Measurements from ENCODE around the gene NARF. TPM values are rescaled to one million over a fixed set of nuclear protein-coding genes. Genes with fewer than 3 reads are reported as not detected.

Gene NARF
- total RNA-seq, 1 donor from 2014 or later, result 21.9 TPM

DNA sequence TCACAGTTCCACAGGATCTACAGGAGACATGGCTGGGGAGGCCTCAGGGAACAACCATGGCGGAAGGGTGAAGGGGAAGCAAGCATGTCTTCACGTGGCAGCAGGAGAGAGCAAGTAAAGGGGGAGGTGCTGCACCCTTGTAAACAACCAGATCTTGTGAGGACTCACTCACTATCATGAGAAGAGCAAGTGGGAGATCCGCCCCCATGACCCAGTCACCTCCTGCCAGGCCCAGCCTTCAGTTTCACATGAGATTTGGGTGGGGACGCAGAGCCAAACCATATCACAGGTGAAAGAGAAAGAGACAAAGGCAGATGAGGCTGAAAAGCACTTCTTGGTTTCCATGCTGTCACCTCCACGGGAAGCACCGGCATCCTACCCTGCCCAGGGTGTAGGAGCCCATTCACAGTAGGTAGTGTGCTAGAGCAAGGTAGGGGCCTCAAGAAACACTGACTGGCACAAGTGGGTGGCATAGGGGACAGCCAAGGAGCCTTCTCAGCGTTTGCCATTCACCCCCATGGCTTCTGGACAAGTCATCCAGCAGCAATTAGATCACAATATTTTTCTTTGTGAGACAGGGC lies 6.6 kb downstream of the NARF start:
- H3K36me3 ChIP-seq (ENCODE audit: control insufficient read depth in 3 of 3, insufficient read depth in 3 of 3, low read length in 3 of 3), result peaks cover 65 to 83% (median 73%) of the 10 kb centered on the region in 3 donors
- no peak overlapping the region for H3K27ac ChIP-seq (ENCODE audit: low read depth, low read length)
- H3K9ac ChIP-seq (ENCODE audit: low read depth in 1 of 3, low read length in 3 of 3), result no peak overlapping the region
- H3K27me3 ChIP-seq (ENCODE audit: control insufficient read depth in 3 of 3, insufficient read depth in 3 of 3, low read length in 3 of 3), result no peaks in the 10 kb centered on the region
- H3K9me3 ChIP-seq (ENCODE audit: control insufficient read depth in 3 of 3, low read length in 3 of 3), result no peaks in the 10 kb centered on the region
- peaks cover 0 to 8% (median 6%) of the 10 kb centered on the region in 3 donors for H3K4me1 ChIP-seq (ENCODE audit: control insufficient read depth in 3 of 3, insufficient read depth in 3 of 3, low read length in 3 of 3)
- H3K4me3 ChIP-seq (ENCODE audit: low read length in 3 of 3), result no peak overlapping the region

DNA sequence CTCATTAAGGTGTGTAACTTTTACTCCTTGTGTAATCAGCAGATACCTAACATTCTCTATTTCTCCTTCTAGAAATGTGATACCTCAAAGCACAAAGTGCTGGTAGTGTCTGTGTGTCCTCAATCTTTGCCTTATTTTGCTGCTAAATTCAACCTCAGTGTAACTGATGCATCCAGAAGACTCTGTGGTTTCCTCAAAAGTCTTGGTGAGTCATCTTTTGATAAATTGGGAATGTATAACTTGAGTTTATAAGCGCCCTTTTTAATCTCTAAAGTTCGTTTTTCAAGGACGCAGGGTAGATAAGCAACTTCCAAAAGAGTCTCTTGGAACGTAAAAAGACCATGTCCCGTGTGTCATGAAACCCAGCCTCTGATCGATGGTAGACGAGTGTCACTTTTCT lies 10.2 kb downstream of the NARF start:
- Histone ChIP-seq H3K4me1 (ENCODE audit: control insufficient read depth in 3 of 3, insufficient read depth in 3 of 3, low read length in 3 of 3) (peaks cover 0 to 7% (median 6%) of the 10 kb centered on the region in 3 donors), H3K36me3 (ENCODE audit: control insufficient read depth in 3 of 3, insufficient read depth in 3 of 3, low read length in 3 of 3) (peaks cover 41 to 61% (median 53%) of the 10 kb centered on the region in 3 donors), H3K27me3 (ENCODE audit: control insufficient read depth in 3 of 3, insufficient read depth in 3 of 3, low read length in 3 of 3) (no peaks in the 10 kb centered on the region), H3K27ac (ENCODE audit: low read depth, low read length) (no peak overlapping the region), H3K9ac (ENCODE audit: low read depth in 1 of 3, low read length in 3 of 3) (no peak overlapping the region), H3K9me3 (ENCODE audit: control insufficient read depth in 3 of 3, low read length in 3 of 3) (no peaks in the 10 kb centered on the region), H3K4me3 (ENCODE audit: low read length in 3 of 3) (no peak overlapping the region)

DNA sequence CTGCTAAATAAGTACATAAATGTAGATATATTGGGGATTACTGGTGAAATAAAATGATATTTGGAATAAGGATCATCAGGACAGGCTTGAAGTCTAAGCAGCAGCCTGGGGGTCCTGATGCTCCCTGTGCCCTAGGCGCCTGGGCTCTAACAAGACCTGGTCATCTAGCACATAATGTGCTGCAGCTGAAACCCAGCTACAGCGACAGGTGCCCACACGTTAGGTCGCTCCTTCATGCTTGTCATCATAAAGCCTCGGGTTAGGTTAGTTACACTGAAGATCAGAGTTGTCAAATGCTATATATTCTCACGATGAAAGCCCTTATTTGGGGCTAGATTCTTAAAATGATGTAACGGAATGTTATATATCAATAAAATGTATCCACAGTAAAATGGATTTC lies 11.5 kb downstream of the NARF start:
- Histone ChIP-seq H3K9ac (ENCODE audit: low read depth in 1 of 3, low read length in 3 of 3) (no peak overlapping the region), H3K4me1 (ENCODE audit: control insufficient read depth in 3 of 3, insufficient read depth in 3 of 3, low read length in 3 of 3) (peaks cover 0 to 2% (median 0%) of the 10 kb centered on the region in 3 donors), H3K27ac (ENCODE audit: low read depth, low read length) (no peak overlapping the region), H3K4me3 (ENCODE audit: low read length in 3 of 3) (no peak overlapping the region), H3K36me3 (ENCODE audit: control insufficient read depth in 3 of 3, insufficient read depth in 3 of 3, low read length in 3 of 3) (peaks cover 34 to 55% (median 51%) of the 10 kb centered on the region in 3 donors), H3K9me3 (ENCODE audit: control insufficient read depth in 3 of 3, low read length in 3 of 3) (no peaks in the 10 kb centered on the region), H3K27me3 (ENCODE audit: control insufficient read depth in 3 of 3, insufficient read depth in 3 of 3, low read length in 3 of 3) (no peaks in the 10 kb centered on the region)

DNA sequence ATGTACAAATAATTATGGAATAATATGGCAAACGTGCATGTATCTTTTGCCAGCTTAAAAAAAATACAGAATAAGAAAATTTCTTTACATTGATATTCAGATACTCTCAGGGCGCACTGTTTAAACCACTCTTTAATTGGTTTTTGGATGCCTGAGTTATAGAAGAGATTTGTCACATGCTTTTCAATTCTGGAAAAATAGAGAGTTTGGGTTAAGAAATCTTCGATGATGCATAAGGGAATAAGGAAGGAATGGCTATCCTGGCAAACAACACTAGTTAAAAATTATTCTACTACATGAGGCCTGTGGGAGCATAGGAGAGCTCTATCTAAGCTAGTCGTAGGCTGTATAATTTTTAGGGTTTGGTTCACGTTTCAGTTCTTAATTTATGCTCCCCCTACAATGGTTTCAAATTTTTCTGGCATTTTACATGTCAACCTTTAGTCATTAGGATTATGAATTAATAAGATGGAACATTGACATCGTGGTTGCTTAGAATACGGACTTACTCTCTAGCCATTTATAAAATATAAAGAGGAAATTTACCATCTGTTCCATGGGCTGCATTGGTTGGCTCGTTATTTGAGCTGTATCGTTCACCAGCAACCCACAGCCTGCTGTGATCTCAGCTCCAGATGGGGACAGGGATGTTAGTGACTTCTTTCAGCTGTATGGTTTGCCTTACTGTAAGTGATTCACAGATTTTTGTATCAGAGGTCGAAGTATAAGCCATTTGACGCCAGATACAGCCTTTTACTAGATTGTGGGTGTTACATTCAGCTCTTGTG lies 15.9 kb downstream of the NARF start:
- H3K27ac ChIP-seq (ENCODE audit: low read depth, low read length), result no peak overlapping the region
- H3K36me3 ChIP-seq (ENCODE audit: control insufficient read depth in 3 of 3, insufficient read depth in 3 of 3, low read length in 3 of 3), result peaks cover 32 to 43% (median 43%) of the 10 kb centered on the region in 3 donors

DNA sequence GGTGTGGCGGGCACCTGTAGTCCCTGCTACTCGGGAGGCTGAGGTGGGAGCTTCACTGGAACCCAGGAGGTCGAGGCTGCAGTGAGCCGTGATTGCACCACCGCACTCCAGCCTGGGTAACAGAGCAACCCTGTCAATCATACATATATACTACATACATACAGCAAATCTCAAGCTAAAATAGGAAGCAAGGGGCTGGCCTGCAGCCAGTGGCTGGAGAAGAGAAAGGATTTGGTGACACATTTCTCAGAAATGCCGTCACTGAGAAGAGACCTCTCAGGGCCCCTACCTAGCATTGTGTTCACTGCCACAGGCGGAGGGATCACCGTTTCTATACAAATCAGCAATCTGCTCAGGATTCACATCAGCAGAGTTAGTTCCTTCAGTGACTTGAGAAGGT lies 16.9 kb downstream of the NARF start:
- no peaks in the 10 kb centered on the region for H3K27me3 ChIP-seq (ENCODE audit: control insufficient read depth in 3 of 3, insufficient read depth in 3 of 3, low read length in 3 of 3)
- no peaks in the 10 kb centered on the region for H3K9me3 ChIP-seq (ENCODE audit: control insufficient read depth in 3 of 3, low read length in 3 of 3)
- H3K4me3 ChIP-seq (ENCODE audit: low read length in 3 of 3), result no peak overlapping the region
- no peak overlapping the region for H3K9ac ChIP-seq (ENCODE audit: low read depth in 1 of 3, low read length in 3 of 3)
- H3K27ac ChIP-seq (ENCODE audit: low read depth, low read length), result no peak overlapping the region
- H3K4me1 ChIP-seq (ENCODE audit: control insufficient read depth in 3 of 3, insufficient read depth in 3 of 3, low read length in 3 of 3), result peaks cover 0 to 3% (median 2%) of the 10 kb centered on the region in 3 donors
- H3K36me3 ChIP-seq (ENCODE audit: control insufficient read depth in 3 of 3, insufficient read depth in 3 of 3, low read length in 3 of 3), result peaks cover 38 to 49% (median 47%) of the 10 kb centered on the region in 3 donors

More for the DNA sequence above, 15.9 kb downstream of the NARF start:
- Histone ChIP-seq H3K27me3 (ENCODE audit: control insufficient read depth in 3 of 3, insufficient read depth in 3 of 3, low read length in 3 of 3) (no peaks in the 10 kb centered on the region), H3K9ac (ENCODE audit: low read depth in 1 of 3, low read length in 3 of 3) (no peak overlapping the region), H3K4me3 (ENCODE audit: low read length in 3 of 3) (no peak overlapping the region), H3K4me1 (ENCODE audit: control insufficient read depth in 3 of 3, insufficient read depth in 3 of 3, low read length in 3 of 3) (peaks cover 0 to 2% (median 0%) of the 10 kb centered on the region in 3 donors), H3K9me3 (ENCODE audit: control insufficient read depth in 3 of 3, low read length in 3 of 3) (no peaks in the 10 kb centered on the region)

DNA sequence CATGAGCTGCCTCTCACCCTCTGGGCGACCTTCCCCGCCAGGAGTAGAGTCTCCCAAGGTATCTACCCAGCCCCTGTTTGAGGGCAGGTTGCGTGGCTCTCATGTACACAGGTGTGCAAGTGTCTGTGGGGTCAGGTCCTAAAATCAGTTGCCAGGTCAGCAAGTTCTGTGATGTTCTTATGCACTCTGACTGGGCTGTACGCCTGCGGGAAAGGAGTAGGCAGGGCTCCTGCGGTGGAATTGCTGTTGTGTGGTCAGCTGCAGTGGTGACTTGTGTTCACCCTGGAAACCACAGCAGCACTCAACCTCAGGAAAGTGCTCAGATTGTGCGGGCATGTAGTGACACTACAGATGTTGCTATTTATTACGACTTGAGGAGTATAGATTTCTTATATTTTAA lies 19.4 kb downstream of the NARF start:
- Histone ChIP-seq H3K27me3 (ENCODE audit: control insufficient read depth in 3 of 3, insufficient read depth in 3 of 3, low read length in 3 of 3) (no peaks in the 10 kb centered on the region), H3K4me1 (ENCODE audit: control insufficient read depth in 3 of 3, insufficient read depth in 3 of 3, low read length in 3 of 3) (peaks cover 0 to 3% (median 2%) of the 10 kb centered on the region in 3 donors), H3K4me3 (ENCODE audit: low read length in 3 of 3) (no peak overlapping the region), H3K27ac (ENCODE audit: low read depth, low read length) (no peak overlapping the region), H3K9ac (ENCODE audit: low read depth in 1 of 3, low read length in 3 of 3) (no peak overlapping the region), H3K36me3 (ENCODE audit: control insufficient read depth in 3 of 3, insufficient read depth in 3 of 3, low read length in 3 of 3) (peaks cover 49 to 60% (median 49%) of the 10 kb centered on the region in 3 donors), H3K9me3 (ENCODE audit: control insufficient read depth in 3 of 3, low read length in 3 of 3) (no peaks in the 10 kb centered on the region)

DNA sequence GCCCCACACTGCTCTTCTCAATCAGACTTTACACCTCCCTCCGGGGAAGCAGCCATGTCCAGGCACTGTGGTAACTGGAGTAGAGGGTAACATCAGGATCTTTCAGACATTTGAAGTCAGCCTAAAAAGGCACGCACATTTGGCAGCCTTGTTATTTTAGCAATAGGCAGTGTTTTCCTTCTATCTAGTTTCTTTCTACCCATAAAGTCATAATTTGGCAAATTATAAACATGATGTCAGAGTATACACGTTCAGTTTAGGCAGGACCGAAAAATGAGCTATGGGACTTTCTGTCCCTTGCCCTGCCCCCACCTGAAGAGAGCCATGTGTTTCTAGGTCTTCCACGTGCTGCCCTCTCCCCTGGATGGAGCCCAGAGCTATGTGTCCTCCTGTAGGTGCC lies 21.1 kb downstream of the NARF start:
- H3K27ac ChIP-seq (ENCODE audit: low read depth, low read length), result no peak overlapping the region
- no peaks in the 10 kb centered on the region for H3K27me3 ChIP-seq (ENCODE audit: control insufficient read depth in 3 of 3, insufficient read depth in 3 of 3, low read length in 3 of 3)
- H3K9ac ChIP-seq (ENCODE audit: low read depth in 1 of 3, low read length in 3 of 3), result no peak overlapping the region
- peaks cover 0 to 3% (median 2%) of the 10 kb centered on the region in 3 donors for H3K4me1 ChIP-seq (ENCODE audit: control insufficient read depth in 3 of 3, insufficient read depth in 3 of 3, low read length in 3 of 3)
- peaks cover 59 to 69% (median 60%) of the 10 kb centered on the region in 3 donors for H3K36me3 ChIP-seq (ENCODE audit: control insufficient read depth in 3 of 3, insufficient read depth in 3 of 3, low read length in 3 of 3)
- H3K4me3 ChIP-seq (ENCODE audit: low read length in 3 of 3), result no peak overlapping the region
- no peaks in the 10 kb centered on the region for H3K9me3 ChIP-seq (ENCODE audit: control insufficient read depth in 3 of 3, low read length in 3 of 3)

DNA sequence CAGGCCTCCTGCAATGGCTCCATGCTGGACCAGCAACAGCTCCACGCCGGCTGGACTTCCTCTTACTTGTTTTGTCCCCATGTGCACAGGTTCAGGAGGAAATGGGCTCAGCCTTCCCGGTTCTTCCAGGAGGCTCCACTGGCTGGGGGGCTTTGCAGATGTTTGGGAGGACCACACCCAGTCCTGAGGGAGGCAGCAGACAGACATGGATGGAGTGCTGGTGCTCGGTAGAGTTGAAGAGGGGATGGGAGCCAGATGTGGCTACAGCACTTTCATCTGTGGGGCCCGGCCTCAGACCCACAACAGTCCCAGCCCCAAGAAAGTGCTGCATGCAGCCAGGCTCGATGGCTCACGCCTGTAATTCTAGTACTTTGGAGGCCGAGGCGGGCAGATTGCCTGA lies 21.8 kb downstream of the NARF start:
- H3K27me3 ChIP-seq (ENCODE audit: control insufficient read depth in 3 of 3, insufficient read depth in 3 of 3, low read length in 3 of 3), result no peaks in the 10 kb centered on the region
- no peak overlapping the region for H3K27ac ChIP-seq (ENCODE audit: low read depth, low read length)
- H3K9ac ChIP-seq (ENCODE audit: low read depth in 1 of 3, low read length in 3 of 3), result no peak overlapping the region
- H3K4me3 ChIP-seq (ENCODE audit: low read length in 3 of 3), result no peak overlapping the region
- peaks cover 0 to 3% (median 0%) of the 10 kb centered on the region in 3 donors for H3K4me1 ChIP-seq (ENCODE audit: control insufficient read depth in 3 of 3, insufficient read depth in 3 of 3, low read length in 3 of 3)
- H3K36me3 ChIP-seq (ENCODE audit: control insufficient read depth in 3 of 3, insufficient read depth in 3 of 3, low read length in 3 of 3), result peaks cover 59 to 70% (median 61%) of the 10 kb centered on the region in 3 donors
- no peaks in the 10 kb centered on the region for H3K9me3 ChIP-seq (ENCODE audit: control insufficient read depth in 3 of 3, low read length in 3 of 3)

DNA sequence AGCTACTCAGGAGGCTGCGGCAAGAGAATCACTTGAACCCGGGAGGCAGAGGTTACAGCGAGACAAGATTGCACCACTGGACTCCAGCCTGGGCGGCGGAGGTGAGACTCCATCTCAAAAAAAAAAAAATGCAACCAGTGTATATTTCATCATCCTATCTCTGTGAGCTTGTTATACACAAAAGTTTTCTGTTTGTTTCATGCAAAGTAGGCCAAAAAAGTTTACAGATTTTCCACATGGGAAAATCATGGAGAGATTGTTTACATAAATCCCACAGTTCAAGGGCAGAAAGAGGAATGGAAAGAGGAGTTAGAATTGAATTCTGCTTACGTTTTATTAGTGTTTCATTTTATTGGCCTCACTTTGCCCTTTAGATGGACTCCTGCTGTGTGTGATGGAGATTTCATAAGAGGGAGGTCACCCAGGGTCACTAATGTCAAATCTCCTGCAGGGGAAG lies 24.7 kb downstream of the NARF start:
- H3K36me3 ChIP-seq (ENCODE audit: control insufficient read depth in 3 of 3, insufficient read depth in 3 of 3, low read length in 3 of 3), result peaks cover 66 to 78% (median 70%) of the 10 kb centered on the region in 3 donors
- no peak overlapping the region for H3K4me3 ChIP-seq (ENCODE audit: low read length in 3 of 3)
- H3K9me3 ChIP-seq (ENCODE audit: control insufficient read depth in 3 of 3, low read length in 3 of 3), result no peaks in the 10 kb centered on the region
- peaks cover 0 to 8% (median 0%) of the 10 kb centered on the region in 3 donors for H3K4me1 ChIP-seq (ENCODE audit: control insufficient read depth in 3 of 3, insufficient read depth in 3 of 3, low read length in 3 of 3)
- H3K27ac ChIP-seq (ENCODE audit: low read depth, low read length), result no peak overlapping the region
- H3K9ac ChIP-seq (ENCODE audit: low read depth in 1 of 3, low read length in 3 of 3), result no peak overlapping the region
- H3K27me3 ChIP-seq (ENCODE audit: control insufficient read depth in 3 of 3, insufficient read depth in 3 of 3, low read length in 3 of 3), result no peaks in the 10 kb centered on the region

DNA sequence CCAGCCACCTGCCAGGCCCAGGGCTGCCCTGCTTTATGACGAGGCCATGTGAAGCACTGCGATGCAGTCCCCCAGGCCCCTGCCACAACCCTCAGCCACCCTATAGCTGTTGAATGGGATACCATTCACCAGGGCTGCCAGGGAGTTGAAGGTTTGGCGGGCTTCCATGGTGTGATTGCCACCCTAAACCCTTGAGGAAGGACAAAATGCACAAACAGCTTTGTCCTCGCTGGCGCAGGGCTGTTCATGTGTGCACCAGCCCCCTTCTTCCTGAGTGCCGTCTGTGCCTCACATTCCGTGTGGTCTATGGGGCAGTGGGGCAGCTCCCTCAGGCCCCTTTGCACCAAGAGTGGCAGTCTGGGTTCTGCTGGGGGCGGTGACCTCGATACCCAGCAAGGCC lies 25.3 kb downstream of the NARF start:
- Histone ChIP-seq H3K9ac (ENCODE audit: low read depth in 1 of 3, low read length in 3 of 3) (no peak overlapping the region), H3K36me3 (ENCODE audit: control insufficient read depth in 3 of 3, insufficient read depth in 3 of 3, low read length in 3 of 3) (peaks cover 60 to 72% (median 66%) of the 10 kb centered on the region in 3 donors), H3K27ac (ENCODE audit: low read depth, low read length) (no peak overlapping the region), H3K27me3 (ENCODE audit: control insufficient read depth in 3 of 3, insufficient read depth in 3 of 3, low read length in 3 of 3) (no peaks in the 10 kb centered on the region), H3K4me3 (ENCODE audit: low read length in 3 of 3) (no peak overlapping the region), H3K4me1 (ENCODE audit: control insufficient read depth in 3 of 3, insufficient read depth in 3 of 3, low read length in 3 of 3) (peaks cover 4 to 13% (median 5%) of the 10 kb centered on the region in 3 donors), H3K9me3 (ENCODE audit: control insufficient read depth in 3 of 3, low read length in 3 of 3) (no peaks in the 10 kb centered on the region)

All from skeletal muscle tissue (tissue), 4 donors.